ENCODE results near the gene VWF. TPM values are rescaled to one million over a fixed set of nuclear protein-coding genes. Genes with fewer than 3 reads are reported as not detected.

Gene VWF
- total RNA-seq, 1 experiment from 2014 or later = 0.48 TPM

DNA sequence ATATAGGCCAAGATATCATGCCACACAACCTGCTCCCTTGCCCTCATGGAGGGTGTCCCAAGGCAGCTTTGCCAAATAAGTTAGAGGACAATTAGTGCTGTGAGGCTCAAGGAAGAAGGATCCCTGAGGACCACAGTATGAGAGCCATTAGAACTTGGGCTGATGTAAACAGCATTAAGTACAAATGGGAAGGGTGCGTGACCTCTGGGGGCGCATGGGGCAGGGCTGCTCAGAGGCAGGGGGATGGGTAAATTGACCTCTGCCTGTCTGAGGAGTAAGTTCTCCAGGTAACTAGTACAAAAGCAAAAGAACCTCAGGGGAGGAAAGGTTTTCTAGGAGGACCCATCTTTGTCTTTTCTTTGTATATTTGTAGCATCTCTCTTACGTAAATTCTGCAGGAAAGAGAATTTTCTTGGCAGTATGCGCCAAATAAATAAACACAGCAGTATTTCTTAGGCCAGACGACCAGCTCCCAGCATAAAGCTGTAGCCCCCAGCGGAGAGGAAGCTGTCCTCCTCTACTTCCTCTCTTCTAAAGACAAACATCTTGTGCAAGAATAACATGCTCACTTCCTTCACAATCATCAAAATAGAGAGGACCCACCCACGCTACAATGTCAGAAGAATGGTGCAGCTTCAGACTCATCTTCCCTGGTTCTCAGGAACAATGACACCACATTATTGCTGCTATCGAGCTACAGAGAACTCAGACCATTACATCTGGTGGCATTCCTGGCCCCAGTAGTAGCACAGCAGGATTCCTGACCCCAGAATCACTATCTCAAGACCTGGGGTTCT lies 16.4 kb upstream of the VWF start:
- Histone ChIP-seq H3F3A (ENCODE audit: insufficient read depth, low read depth) (0 out of 2 replicates have a peak, but pooled peaks cover 6% of the 10 kb centered on the region), H3K79me2 (ENCODE audit: low read depth) (no peaks in the 10 kb centered on the region), H3K36me3 (ENCODE audit: low read depth) (no peaks in the 10 kb centered on the region), H2AFZ (no peak overlapping the region), H3K4me3 (no peak overlapping the region), H3K27ac (no peak overlapping the region), H3K9me3 (ENCODE audit: insufficient read depth, low read depth) (no peaks in the 10 kb centered on the region; the same call in 1 of the 2 replicates), H3K4me1 (replicated peaks; ENCODE audit: insufficient read depth) (no peaks in the 10 kb centered on the region), H3K4me2 (no peak overlapping the region), H4K20me1 (ENCODE audit: insufficient read depth) (no peaks in the 10 kb centered on the region), H3K27me3 (ENCODE audit: insufficient read depth, low read depth) (no peaks in the 10 kb centered on the region), H3K9me2 (ENCODE audit: insufficient read depth) (no peaks in the 10 kb centered on the region)
- no TSS peak for BruUV-seq (replicated peaks)
- intact Hi-C loops (cut with micrococcal nuclease; ENCODE audit: unreplicated experiment) = loop anchor here (5.0 kb wide), 1 partner anchor 34 kb away; no protein-coding TSS in a partner anchor
- POLR2A ChIA-PET (ENCODE audit: unreplicated experiment) = no interaction called here
- CTCF ChIA-PET = interaction anchor here (0.6 to 0.8 kb wide), 2 partner anchors 28 to 1282 kb away, joined by 3 to 7 read pairs; no protein-coding TSS in a partner anchor
- TF ChIP-seq, protein P1, sequence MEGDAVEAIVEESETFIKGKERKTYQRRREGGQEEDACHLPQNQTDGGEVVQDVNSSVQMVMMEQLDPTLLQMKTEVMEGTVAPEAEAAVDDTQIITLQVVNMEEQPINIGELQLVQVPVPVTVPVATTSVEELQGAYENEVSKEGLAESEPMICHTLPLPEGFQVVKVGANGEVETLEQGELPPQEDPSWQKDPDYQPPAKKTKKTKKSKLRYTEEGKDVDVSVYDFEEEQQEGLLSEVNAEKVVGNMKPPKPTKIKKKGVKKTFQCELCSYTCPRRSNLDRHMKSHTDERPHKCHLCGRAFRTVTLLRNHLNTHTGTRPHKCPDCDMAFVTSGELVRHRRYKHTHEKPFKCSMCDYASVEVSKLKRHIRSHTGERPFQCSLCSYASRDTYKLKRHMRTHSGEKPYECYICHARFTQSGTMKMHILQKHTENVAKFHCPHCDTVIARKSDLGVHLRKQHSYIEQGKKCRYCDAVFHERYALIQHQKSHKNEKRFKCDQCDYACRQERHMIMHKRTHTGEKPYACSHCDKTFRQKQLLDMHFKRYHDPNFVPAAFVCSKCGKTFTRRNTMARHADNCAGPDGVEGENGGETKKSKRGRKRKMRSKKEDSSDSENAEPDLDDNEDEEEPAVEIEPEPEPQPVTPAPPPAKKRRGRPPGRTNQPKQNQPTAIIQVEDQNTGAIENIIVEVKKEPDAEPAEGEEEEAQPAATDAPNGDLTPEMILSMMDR (conservative IDR thresholded peaks at IDR 0.05) = no peak
- TF ChIP-seq EZH2 (IDR thresholded peaks at IDR 0.05; ENCODE audit: low read depth) = no peak
- DNase-seq = no peak

DNA sequence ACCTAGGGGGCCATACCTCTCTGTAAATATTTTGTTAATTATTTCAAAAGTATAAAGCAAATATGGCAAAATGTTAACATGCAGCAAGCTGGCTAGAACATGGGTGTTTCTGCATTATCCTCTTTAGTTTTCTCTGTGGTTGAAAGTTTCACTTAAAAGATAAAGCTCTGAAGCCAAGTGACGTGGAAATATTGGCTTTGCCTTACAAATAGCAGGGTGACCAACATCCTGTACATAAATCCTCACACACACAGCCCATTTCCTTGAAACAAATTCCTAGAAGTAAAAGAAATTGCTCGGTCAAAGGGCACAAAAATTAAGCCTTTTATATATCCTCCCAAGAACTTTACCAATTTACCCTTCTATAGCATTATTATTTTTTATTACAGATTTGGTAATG lies 10.6 kb upstream of the VWF start:
- ChIA-PET POLR2A (ENCODE audit: unreplicated experiment) (no interaction called here), CTCF (no interaction called here)
- Histone ChIP-seq H3K4me1 (replicated peaks; ENCODE audit: insufficient read depth) (no peaks in the 10 kb centered on the region), H3K9me3 (ENCODE audit: insufficient read depth, low read depth) (no peaks in the 10 kb centered on the region; the same call in 1 of the 2 replicates), H4K20me1 (ENCODE audit: insufficient read depth) (no peaks in the 10 kb centered on the region), H2AFZ (no peak overlapping the region), H3K27ac (no peak overlapping the region), H3K27me3 (ENCODE audit: insufficient read depth, low read depth) (no peaks in the 10 kb centered on the region), H3K4me3 (no peak overlapping the region), H3F3A (ENCODE audit: insufficient read depth, low read depth) (peaks cover 4% of the 10 kb centered on the region), H3K36me3 (ENCODE audit: low read depth) (no peaks in the 10 kb centered on the region), H3K79me2 (ENCODE audit: low read depth) (no peaks in the 10 kb centered on the region), H3K4me2 (no peak overlapping the region), H3K9me2 (ENCODE audit: insufficient read depth) (no peaks in the 10 kb centered on the region)
- TF ChIP-seq, protein P1 (conservative IDR thresholded peaks at IDR 0.05) = no peak
- no peak for TF ChIP-seq EZH2 (IDR thresholded peaks at IDR 0.05; ENCODE audit: low read depth)
- intact Hi-C loops (cut with micrococcal nuclease; ENCODE audit: unreplicated experiment) = no loop called here
- DNase-seq = no peak
- no TSS peak for BruUV-seq (replicated peaks)

DNA sequence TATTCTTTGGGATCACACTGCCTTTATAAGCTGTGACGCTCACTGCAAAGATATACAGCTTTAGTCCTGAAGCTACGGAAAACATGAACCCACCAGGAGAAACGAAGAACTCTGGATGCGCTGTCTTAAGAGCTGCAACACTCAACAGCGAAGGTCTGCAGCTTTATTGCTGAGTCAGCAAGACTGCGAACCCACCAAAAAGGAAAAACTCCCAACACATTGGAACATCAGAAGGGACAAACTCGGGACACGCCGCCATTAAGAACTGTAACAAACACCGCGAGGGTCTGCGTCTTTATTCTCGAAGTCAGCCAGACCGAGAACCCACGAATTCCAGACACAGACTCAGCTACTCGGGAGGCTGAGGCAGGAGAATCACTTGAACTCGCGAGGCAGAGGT lies 9.2 kb upstream of the VWF start:
- Histone ChIP-seq H3K4me2 (no peak overlapping the region), H3K9me3 (ENCODE audit: insufficient read depth, low read depth) (no peaks in the 10 kb centered on the region; the same call in 1 of the 2 replicates), H3K79me2 (ENCODE audit: low read depth) (no peaks in the 10 kb centered on the region), H3K27me3 (ENCODE audit: insufficient read depth, low read depth) (no peaks in the 10 kb centered on the region), H3K4me1 (replicated peaks; ENCODE audit: insufficient read depth) (no peaks in the 10 kb centered on the region), H3K36me3 (ENCODE audit: low read depth) (no peaks in the 10 kb centered on the region), H3F3A (ENCODE audit: insufficient read depth, low read depth) (peaks cover 7% of the 10 kb centered on the region), H3K9me2 (ENCODE audit: insufficient read depth) (no peaks in the 10 kb centered on the region), H4K20me1 (ENCODE audit: insufficient read depth) (no peaks in the 10 kb centered on the region), H2AFZ (no peak overlapping the region), H3K4me3 (no peak overlapping the region), H3K27ac (no peak overlapping the region)
- ChIA-PET CTCF (no interaction called here), POLR2A (ENCODE audit: unreplicated experiment) (no interaction called here)
- TF ChIP-seq EZH2 (IDR thresholded peaks at IDR 0.05; ENCODE audit: low read depth) = no peak
- TF ChIP-seq, protein P1 (conservative IDR thresholded peaks at IDR 0.05) = no peak
- BruUV-seq (replicated peaks) = no TSS peak
- no peak for DNase-seq
- intact Hi-C loops (cut with micrococcal nuclease; ENCODE audit: unreplicated experiment) = no loop called here

Measured in PC-9 (cell line).